ENCODE measurements around the gene COL4A4. TPM values are rescaled to one million over a fixed set of nuclear protein-coding genes. Genes with fewer than 3 reads are reported as not detected.

Gene COL4A4
- total RNA-seq, 4 donors from 2014 or later: 0.53 to 24.8 (median 0.95) TPM

- Histone ChIP-seq H3K27me3 (no peaks in the 10 kb centered on the region), H3K36me3 (no peaks in the 10 kb centered on the region), H3K9me3 (no peaks in the 10 kb centered on the region), H3K4me1 (no peaks in the 10 kb centered on the region), H3K4me3 (no peak overlapping the region), H3K27ac (no peak overlapping the region)
- no peak for DNase-seq
- TF ChIP-seq CTCF (IDR thresholded peaks at IDR 0.05) (no peak), POLR2A (IDR thresholded peaks at IDR 0.05) (no peak)
These were observed 37.8 kb upstream of the COL4A4 start for GRCh38 chr2:227201771-227202170.

GRCh38 chr2:227198866-227199265 is 34.9 kb upstream of the COL4A4 start:
- no peaks in the 10 kb centered on the region for H3K36me3 ChIP-seq
- H3K4me3 ChIP-seq: no peak overlapping the region
- no peaks in the 10 kb centered on the region for H3K4me1 ChIP-seq
- no peak for DNase-seq
- H3K9me3 ChIP-seq: no peaks in the 10 kb centered on the region
- TF ChIP-seq CTCF (IDR thresholded peaks at IDR 0.05) (no peak), POLR2A (IDR thresholded peaks at IDR 0.05) (no peak)
- H3K27me3 ChIP-seq: no peaks in the 10 kb centered on the region
- H3K27ac ChIP-seq: no peak overlapping the region

GRCh38 chr2:227194219-227194618 is 30.2 kb upstream of the COL4A4 start:
- no peak for TF ChIP-seq POLR2A (IDR thresholded peaks at IDR 0.05)
- no peak for TF ChIP-seq CTCF (IDR thresholded peaks at IDR 0.05)
- H3K27me3 ChIP-seq: no peaks in the 10 kb centered on the region
- no peak overlapping the region for H3K27ac ChIP-seq
- no peaks in the 10 kb centered on the region for H3K36me3 ChIP-seq
- no peak for DNase-seq
- no peaks in the 10 kb centered on the region for H3K4me1 ChIP-seq
- no peak overlapping the region for H3K4me3 ChIP-seq
- H3K9me3 ChIP-seq: no peaks in the 10 kb centered on the region

- H3K27ac ChIP-seq: no peak overlapping the region
- no peaks in the 10 kb centered on the region for H3K4me1 ChIP-seq
- H3K9me3 ChIP-seq: no peaks in the 10 kb centered on the region
- no peak overlapping the region for H3K4me3 ChIP-seq
- TF ChIP-seq CTCF (IDR thresholded peaks at IDR 0.05): no peak
- TF ChIP-seq POLR2A (IDR thresholded peaks at IDR 0.05): no peak
- no peaks in the 10 kb centered on the region for H3K36me3 ChIP-seq
- no peak for DNase-seq
- no peaks in the 10 kb centered on the region for H3K27me3 ChIP-seq
These were observed 28.5 kb upstream of the COL4A4 start for GRCh38 chr2:227192491-227192890.

- H3K36me3 ChIP-seq: no peaks in the 10 kb centered on the region
- H3K27ac ChIP-seq: no peak overlapping the region
- no peak overlapping the region for H3K4me3 ChIP-seq
- no peaks in the 10 kb centered on the region for H3K9me3 ChIP-seq
- no peaks in the 10 kb centered on the region for H3K4me1 ChIP-seq
- no peak for DNase-seq
- H3K27me3 ChIP-seq: no peaks in the 10 kb centered on the region
- no peak for TF ChIP-seq CTCF (IDR thresholded peaks at IDR 0.05)
- no peak for TF ChIP-seq POLR2A (IDR thresholded peaks at IDR 0.05)
These were observed 27.4 kb upstream of the COL4A4 start for GRCh38 chr2:227191367-227191766.

- H3K4me1 ChIP-seq: no peaks in the 10 kb centered on the region
- H3K27me3 ChIP-seq: no peaks in the 10 kb centered on the region
- H3K27ac ChIP-seq: no peak overlapping the region
- no peak overlapping the region for H3K4me3 ChIP-seq
- DNase-seq: no peak
- no peaks in the 10 kb centered on the region for H3K36me3 ChIP-seq
- TF ChIP-seq POLR2A (IDR thresholded peaks at IDR 0.05) (no peak), CTCF (IDR thresholded peaks at IDR 0.05) (no peak)
- H3K9me3 ChIP-seq: no peaks in the 10 kb centered on the region
These were observed 24.3 kb upstream of the COL4A4 start for GRCh38 chr2:227188292-227188691.

Data from Peyer's patch (tissue), 4 donors.